IgD-negative memory B cell (primary cell): ENCODE measurements around the gene GPHN. TPM values are rescaled to one million over a fixed set of nuclear protein-coding genes. Genes with fewer than 3 reads are reported as not detected.

ENCODE experiments used
- H3K27ac Mint-ChIP-seq, 3 donors: one replicate each; pipeline ENCODE4 v1.8.0; 2020 to 2022; ENCODE audit warnings: mild to moderate bottlenecking in 3 of 3, mixed read lengths in 3 of 3, moderate library complexity in 1 of 3
- H3K27me3 Mint-ChIP-seq: one replicate; pipeline ENCODE4 v1.8.0; 2021; ENCODE audit warnings: mixed read lengths
- H3K36me3 Mint-ChIP-seq: one replicate; pipeline ENCODE4 v1.8.0; 2020; ENCODE audit warnings: mild to moderate bottlenecking, mixed read lengths
- H3K4me1 Mint-ChIP-seq, 3 donors: one replicate each; pipeline ENCODE4 v1.8.0; 2020 to 2022; ENCODE audit warnings: mixed read lengths in 3 of 3, mild to moderate bottlenecking in 1 of 3
- H3K4me3 Mint-ChIP-seq, 4 donors: one replicate each; pipeline ENCODE4 v1.8.0; 2020 to 2022; ENCODE audit warnings: mild to moderate bottlenecking in 4 of 4, mixed read lengths in 4 of 4, moderate library complexity in 3 of 4
- H3K9me3 Mint-ChIP-seq, 3 donors: one replicate each; pipeline ENCODE4 v1.8.0; 2020 to 2021; ENCODE audit warnings: mixed read lengths in 3 of 3, mild to moderate bottlenecking in 1 of 3
- polyA plus RNA-seq: library from polyadenylated mRNA; unstranded; fragments of 300-500 nt; fragmentation: Illumina TruSeq; gene quantifications from one replicate; pipeline ENCODE4 v1.2.3, GENCODE V29; 2021

Gene GPHN
- polyA plus RNA-seq, 1 donor from 2014 or later: 5.9 TPM

GRCh38 chr14:67133595-67134441 is 625.9 kb downstream of the GPHN start:
- Mint-ChIP-seq H3K4me1 (peaks cover 2 to 6% (median 2%) of the 10 kb centered on the region in 3 donors), H3K27ac (peak overlapping the region in 1 of 3 donors; percentile 11), H3K36me3 (peaks cover 18% of the 10 kb centered on the region), H3K27me3 (no peaks in the 10 kb centered on the region), H3K4me3 (no peak overlapping the region), H3K9me3 (peaks cover 0 to 2% (median 0%) of the 10 kb centered on the region in 3 donors)

DNA sequence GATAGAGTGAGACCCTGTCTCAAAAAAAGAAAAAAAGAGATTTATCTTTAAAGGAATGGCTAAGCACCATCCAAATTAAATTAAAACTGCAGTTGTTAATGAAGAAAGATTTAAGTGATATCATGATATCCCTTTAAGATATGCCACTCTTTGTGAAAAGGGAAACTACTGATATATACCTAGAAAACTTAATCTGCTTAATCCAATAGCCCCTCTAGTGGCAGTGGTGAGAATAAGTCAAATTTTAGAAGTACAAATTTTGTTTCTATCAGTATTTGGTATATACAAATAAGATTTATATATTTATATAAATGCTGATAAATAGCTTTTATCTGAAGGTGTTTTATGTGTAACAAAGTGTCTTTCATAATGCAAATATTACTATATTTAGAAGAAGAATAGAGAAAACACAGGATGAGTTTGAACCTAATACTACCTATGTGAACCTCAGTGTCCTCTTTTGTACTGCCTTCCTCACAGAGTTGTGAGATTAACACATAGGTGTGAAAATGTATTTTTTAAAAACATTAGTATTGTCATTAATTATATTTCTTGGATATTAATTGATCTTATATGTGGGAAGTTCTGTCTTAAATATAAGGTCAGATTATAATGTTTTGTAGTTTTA is 629.9 kb downstream of the GPHN start:
- H3K4me3 Mint-ChIP-seq: no peak overlapping the region
- H3K9me3 Mint-ChIP-seq: no peaks in the 10 kb centered on the region
- H3K4me1 Mint-ChIP-seq: peaks cover 2 to 6% (median 2%) of the 10 kb centered on the region in 3 donors

DNA sequence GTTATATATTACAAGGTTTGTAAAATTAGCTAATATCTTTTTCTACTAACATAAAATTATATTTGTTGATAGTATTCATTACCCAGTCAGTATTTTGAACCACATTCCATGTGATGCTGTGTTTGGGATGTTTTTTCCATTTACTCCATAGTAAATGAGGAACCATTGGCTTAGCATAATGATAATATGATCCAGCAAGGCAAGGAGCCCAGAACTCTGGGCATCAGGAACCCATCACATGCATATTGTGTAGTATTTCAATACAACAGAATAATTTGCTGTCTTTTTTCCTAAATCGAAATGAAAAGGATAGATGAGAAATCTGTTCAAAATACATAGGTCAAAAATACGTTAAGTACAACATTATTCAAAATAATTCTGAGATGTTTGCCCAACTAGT is 632.6 kb downstream of the GPHN start:
- H3K4me1 Mint-ChIP-seq: peaks cover 0 to 2% (median 0%) of the 10 kb centered on the region in 3 donors
- H3K9me3 Mint-ChIP-seq: no peaks in the 10 kb centered on the region
- no peak overlapping the region for H3K4me3 Mint-ChIP-seq
- no peak overlapping the region for H3K27ac Mint-ChIP-seq
- peaks cover 10% of the 10 kb centered on the region for H3K36me3 Mint-ChIP-seq
- H3K27me3 Mint-ChIP-seq: no peaks in the 10 kb centered on the region

More for the DNA sequence above, 629.9 kb downstream of the GPHN start:
- H3K27ac Mint-ChIP-seq: no peak overlapping the region
- no peaks in the 10 kb centered on the region for H3K27me3 Mint-ChIP-seq
- peaks cover 5% of the 10 kb centered on the region for H3K36me3 Mint-ChIP-seq

DNA sequence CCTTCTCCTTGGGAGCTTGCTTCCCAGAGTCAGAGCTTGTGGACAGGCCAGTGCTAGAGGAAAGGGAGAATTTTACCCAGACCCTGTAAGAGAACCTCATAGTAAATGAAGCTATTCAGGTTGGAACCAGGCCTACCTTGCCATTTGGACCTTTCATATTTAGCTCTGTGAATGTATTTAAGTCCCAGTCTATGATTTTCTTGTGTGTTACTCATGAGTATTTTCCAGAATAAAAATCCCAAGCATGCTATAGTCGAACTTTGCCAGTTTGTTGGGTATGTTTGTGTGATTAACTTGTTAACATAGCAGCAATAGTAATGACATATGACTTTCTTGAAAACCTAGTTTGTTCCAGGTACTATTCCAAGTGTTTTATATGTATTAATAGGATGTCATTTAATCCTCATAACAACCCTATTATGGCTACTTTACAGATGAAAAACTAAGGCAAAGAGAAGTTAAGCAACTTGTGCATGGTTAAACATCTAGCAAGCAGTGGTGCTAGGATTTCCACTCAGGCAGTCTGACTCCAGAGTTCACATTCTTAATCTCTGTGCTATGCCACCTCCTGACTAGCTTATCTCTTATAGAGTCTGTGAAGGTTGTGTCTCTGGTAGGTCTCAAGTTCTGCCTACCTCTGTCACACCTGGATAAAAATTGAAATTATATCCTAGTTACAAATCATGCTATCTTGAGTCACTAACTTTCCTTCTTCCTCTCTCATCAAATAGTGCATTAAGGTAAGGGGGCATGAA is 633.4 kb downstream of the GPHN start:
- no peaks in the 10 kb centered on the region for H3K4me1 Mint-ChIP-seq
- H3K4me3 Mint-ChIP-seq: no peak overlapping the region
- H3K27me3 Mint-ChIP-seq: no peaks in the 10 kb centered on the region
- H3K9me3 Mint-ChIP-seq: no peaks in the 10 kb centered on the region
- H3K36me3 Mint-ChIP-seq: peaks cover 9% of the 10 kb centered on the region
- H3K27ac Mint-ChIP-seq: no peak overlapping the region

GRCh38 chr14:67151082-67151666 is 643.2 kb downstream of the GPHN start:
- Mint-ChIP-seq H3K4me1 (no peaks in the 10 kb centered on the region), H3K27me3 (no peaks in the 10 kb centered on the region), H3K4me3 (no peak overlapping the region), H3K9me3 (peaks cover 0 to 2% (median 2%) of the 10 kb centered on the region in 3 donors), H3K27ac (no peak overlapping the region), H3K36me3 (peaks cover 3% of the 10 kb centered on the region)

DNA sequence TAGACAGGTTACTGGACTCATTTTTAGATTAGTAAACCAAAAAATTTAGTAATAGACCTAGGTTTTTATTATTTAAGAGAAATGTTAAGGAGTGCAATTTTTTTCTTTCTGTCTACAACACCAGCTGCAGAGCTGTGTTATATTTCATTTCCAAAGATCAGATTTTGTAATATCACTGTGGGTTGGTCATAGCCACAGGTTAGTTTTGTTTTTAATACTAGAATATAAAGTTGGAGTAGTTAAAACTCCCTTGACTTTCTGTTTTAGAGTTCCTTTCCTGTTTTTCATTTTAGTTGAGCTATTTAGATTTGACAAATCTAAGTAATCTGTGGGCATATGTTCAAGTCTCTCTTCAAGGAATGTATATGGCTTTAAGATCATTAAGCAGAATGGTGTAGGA is 650.6 kb downstream of the GPHN start:
- H3K36me3 Mint-ChIP-seq: no peaks in the 10 kb centered on the region

DNA sequence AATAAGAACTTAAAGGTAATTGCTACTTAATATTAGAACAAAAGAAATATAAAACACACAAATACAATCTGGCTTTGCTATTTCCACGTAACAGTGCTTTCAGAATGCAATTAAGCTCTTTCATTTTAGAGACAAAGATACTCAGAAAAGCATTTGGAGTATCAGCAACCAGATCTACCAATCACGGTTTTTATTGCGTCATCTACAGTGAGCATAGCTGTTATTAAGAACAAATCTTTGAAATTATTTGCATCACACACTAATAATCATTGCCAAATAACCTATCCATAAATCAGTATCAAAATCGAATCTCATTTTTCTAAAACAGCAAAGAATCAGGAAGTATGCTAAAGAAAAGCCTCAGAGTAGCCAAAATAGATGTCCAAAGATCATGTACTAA is 654.4 kb downstream of the GPHN start:
- no peaks in the 10 kb centered on the region for H3K4me1 Mint-ChIP-seq
- no peak overlapping the region for H3K27ac Mint-ChIP-seq

More for the DNA sequence above, 650.6 kb downstream of the GPHN start:
- Mint-ChIP-seq H3K27ac (no peak overlapping the region), H3K4me1 (no peaks in the 10 kb centered on the region), H3K27me3 (no peaks in the 10 kb centered on the region), H3K4me3 (no peak overlapping the region), H3K9me3 (no peaks in the 10 kb centered on the region)

DNA sequence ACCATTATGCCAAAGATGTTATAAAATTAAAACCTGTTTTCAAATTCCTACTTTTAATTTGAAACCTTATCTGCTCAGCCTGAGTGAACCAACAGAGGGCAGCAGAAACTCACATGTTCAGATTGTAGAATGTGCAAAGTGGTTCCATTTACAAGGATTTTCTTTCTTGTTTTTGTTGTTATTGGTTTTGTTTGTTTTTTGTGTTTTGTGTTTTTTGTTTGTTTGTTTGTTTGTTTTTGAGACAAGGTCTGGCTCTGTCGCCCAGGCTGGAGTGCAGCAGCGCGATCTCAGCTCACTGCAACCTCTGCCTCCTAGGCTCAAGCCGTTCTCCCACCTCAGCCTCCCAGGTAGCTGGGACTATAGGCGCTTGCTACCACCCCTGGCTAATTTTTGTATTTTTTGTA is 658.5 kb downstream of the GPHN start:
- H3K4me1 Mint-ChIP-seq: no peaks in the 10 kb centered on the region
- no peaks in the 10 kb centered on the region for H3K27me3 Mint-ChIP-seq
- H3K36me3 Mint-ChIP-seq: peaks cover 6% of the 10 kb centered on the region

More for the DNA sequence above, 654.4 kb downstream of the GPHN start:
- Mint-ChIP-seq H3K4me3 (no peak overlapping the region), H3K27me3 (no peaks in the 10 kb centered on the region), H3K9me3 (no peaks in the 10 kb centered on the region), H3K36me3 (no peaks in the 10 kb centered on the region)

GRCh38 chr14:67167420-67168109 is 659.6 kb downstream of the GPHN start:
- H3K4me3 Mint-ChIP-seq: no peak overlapping the region
- peaks cover 0 to 8% (median 2%) of the 10 kb centered on the region in 3 donors for H3K9me3 Mint-ChIP-seq
- H3K4me1 Mint-ChIP-seq: no peaks in the 10 kb centered on the region

More for the DNA sequence above, 658.5 kb downstream of the GPHN start:
- H3K9me3 Mint-ChIP-seq: peaks cover 0 to 2% (median 1%) of the 10 kb centered on the region in 3 donors
- H3K4me3 Mint-ChIP-seq: no peak overlapping the region
- H3K27ac Mint-ChIP-seq: no peak overlapping the region

GRCh38 chr14:67168110-67168441 is 660.1 kb downstream of the GPHN start:
- peaks cover 0 to 11% (median 2%) of the 10 kb centered on the region in 3 donors for H3K9me3 Mint-ChIP-seq

More at GRCh38 chr14:67167420-67168109, 659.6 kb downstream of the GPHN start:
- Mint-ChIP-seq H3K27ac (no peak overlapping the region), H3K27me3 (no peaks in the 10 kb centered on the region), H3K36me3 (peaks cover 7% of the 10 kb centered on the region)

DNA sequence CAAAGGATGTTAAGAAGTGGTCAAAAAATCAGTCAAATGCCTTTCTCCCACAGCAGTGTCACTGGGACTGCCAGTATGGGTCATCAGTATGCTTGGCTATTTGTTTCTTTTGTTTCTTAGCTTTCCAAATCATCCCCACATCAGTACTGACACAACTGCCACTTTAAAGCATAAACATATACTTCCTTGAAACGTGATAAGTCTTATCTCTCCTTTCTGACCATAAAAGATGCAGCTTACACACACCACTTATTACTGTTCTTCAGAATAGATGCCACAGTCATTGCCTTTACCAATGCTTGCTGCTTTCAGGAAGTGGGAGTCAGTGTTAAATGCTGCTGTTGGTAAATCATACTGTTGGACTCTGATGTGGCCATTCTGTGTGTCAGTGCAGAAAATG is 662.7 kb downstream of the GPHN start:
- H3K36me3 Mint-ChIP-seq: peaks cover 8% of the 10 kb centered on the region
- peaks cover 4 to 19% (median 10%) of the 10 kb centered on the region in 3 donors for H3K9me3 Mint-ChIP-seq
- H3K4me3 Mint-ChIP-seq: no peak overlapping the region
- no peaks in the 10 kb centered on the region for H3K4me1 Mint-ChIP-seq
- no peaks in the 10 kb centered on the region for H3K27me3 Mint-ChIP-seq
- no peak overlapping the region for H3K27ac Mint-ChIP-seq

More at GRCh38 chr14:67168110-67168441, 660.1 kb downstream of the GPHN start:
- Mint-ChIP-seq H3K36me3 (peaks cover 7% of the 10 kb centered on the region), H3K27me3 (no peaks in the 10 kb centered on the region), H3K4me3 (no peak overlapping the region), H3K27ac (no peak overlapping the region), H3K4me1 (no peaks in the 10 kb centered on the region)

DNA sequence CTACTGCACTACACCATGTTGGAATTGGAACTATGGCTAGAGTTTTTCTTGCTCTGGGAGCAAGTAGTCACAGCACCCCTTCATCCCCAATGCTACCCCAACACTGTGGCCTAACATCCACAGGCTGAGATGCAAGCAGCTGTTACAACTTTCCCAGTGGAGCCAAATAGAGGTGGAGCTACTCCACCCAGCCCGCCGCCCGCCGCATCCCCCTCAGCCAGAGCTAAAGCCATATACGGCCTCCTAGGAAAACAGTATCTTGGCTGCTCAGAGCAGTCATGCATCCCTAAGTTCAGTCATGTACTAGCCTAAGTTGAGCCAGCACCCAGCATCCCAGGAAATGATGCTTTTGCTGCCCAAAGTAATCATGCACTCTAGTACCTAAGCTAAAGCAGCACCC is 664.1 kb downstream of the GPHN start:
- Mint-ChIP-seq H3K27me3 (no peaks in the 10 kb centered on the region), H3K36me3 (peaks cover 15% of the 10 kb centered on the region), H3K4me1 (no peaks in the 10 kb centered on the region), H3K4me3 (no peak overlapping the region), H3K27ac (no peak overlapping the region), H3K9me3 (peaks cover 4 to 26% (median 19%) of the 10 kb centered on the region in 3 donors)

- no peaks in the 10 kb centered on the region for H3K4me1 Mint-ChIP-seq
- H3K27ac Mint-ChIP-seq: no peak overlapping the region
- no peak overlapping the region for H3K4me3 Mint-ChIP-seq
- H3K36me3 Mint-ChIP-seq: peaks cover 16% of the 10 kb centered on the region
- H3K9me3 Mint-ChIP-seq: peaks cover 8 to 30% (median 22%) of the 10 kb centered on the region in 3 donors
- no peaks in the 10 kb centered on the region for H3K27me3 Mint-ChIP-seq
Observed at GRCh38 chr14:67172520-67172919, 664.6 kb downstream of the GPHN start.

DNA sequence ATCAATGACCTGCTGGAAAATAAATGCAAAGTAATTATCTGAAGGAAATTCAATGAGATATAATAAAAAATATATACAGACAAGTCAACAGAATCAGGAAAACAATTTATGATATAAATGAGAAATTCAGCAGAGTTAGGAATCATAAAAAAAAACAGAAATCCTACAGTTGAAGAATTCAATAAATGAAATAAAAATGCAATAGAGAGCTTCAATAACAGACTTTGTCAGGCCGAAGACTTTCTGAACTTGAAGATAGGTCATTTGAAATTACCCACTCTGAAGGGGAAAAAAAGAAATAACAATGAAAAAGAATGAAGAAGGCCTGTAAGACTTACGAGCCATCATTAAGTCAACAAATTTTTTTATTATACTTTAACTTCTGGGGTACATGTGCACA is 665.8 kb downstream of the GPHN start:
- H3K4me1 Mint-ChIP-seq: no peaks in the 10 kb centered on the region
- H3K9me3 Mint-ChIP-seq: peaks cover 10 to 39% (median 27%) of the 10 kb centered on the region in 3 donors
- H3K36me3 Mint-ChIP-seq: peaks cover 16% of the 10 kb centered on the region

More for the DNA sequence above, 665.8 kb downstream of the GPHN start:
- no peaks in the 10 kb centered on the region for H3K27me3 Mint-ChIP-seq
- H3K27ac Mint-ChIP-seq: no peak overlapping the region
- no peak overlapping the region for H3K4me3 Mint-ChIP-seq
